Neural cell (in vitro differentiated cells): ENCODE results near the gene SP3. TPM values are rescaled to one million over a fixed set of nuclear protein-coding genes. Genes with fewer than 3 reads are reported as not detected.

Source experiments
- H2AFZ ChIP-seq: fragments of 200-600, 300-800 bp; sonication (generic), shearing (Covaris generic); 2 replicates; pipeline ENCODE4 v1.6.0; 2014; ENCODE audit warnings: low read depth, mild to moderate bottlenecking, antibody characterized with exemption, low read length, moderate library complexity
- H3F3A ChIP-seq: fragments of 200-600 bp; shearing (Covaris generic); 2 replicates; pipeline ENCODE4 v1.6.1; 2016; ENCODE audit warnings: mild to moderate bottlenecking, moderate library complexity, mixed read lengths, antibody characterized with exemption, low read length; ENCODE audit not compliant: insufficient read depth, poor library complexity, severe bottlenecking
- H3K27ac ChIP-seq: fragments of 200-600, 300-800 bp; sonication (generic), shearing (Covaris generic); 2 replicates; pipeline ENCODE4 v1.5.1; 2014; ENCODE audit warnings: mild to moderate bottlenecking, low read length, moderate library complexity
- H3K27me3 ChIP-seq: fragments of 300-800, 200-600 bp; sonication (generic), shearing (Covaris generic); 2 replicates; pipeline ENCODE4 v1.6.0; 2014; ENCODE audit warnings: mild to moderate bottlenecking, low read depth, low read length, moderate library complexity; ENCODE audit not compliant: insufficient read depth
- H3K36me3 ChIP-seq: fragments of 300-800, 200-600 bp; sonication (generic), shearing (Covaris generic); 2 replicates; pipeline ENCODE4 v1.5.1; 2014; ENCODE audit warnings: mild to moderate bottlenecking, antibody characterized with exemption, low read length, moderate library complexity; ENCODE audit not compliant: insufficient read depth
- H3K4me2 ChIP-seq: fragments of 300-800, 200-600 bp; sonication (generic), shearing (Covaris generic); 2 replicates; pipeline ENCODE4 v1.6.0; 2014; ENCODE audit warnings: mild to moderate bottlenecking, low read length
- H3K4me3 ChIP-seq: fragments of 300-800, 200-600 bp; sonication (generic), shearing (Covaris generic); 2 replicates; pipeline ENCODE4 v1.5.1; 2014; ENCODE audit warnings: mild to moderate bottlenecking, low read length, moderate library complexity
- H3K79me2 ChIP-seq: fragments of 200-600 bp; shearing (Covaris generic); replicated peaks from 2 replicates; pipeline ENCODE4 v1.6.0; 2014; ENCODE audit warnings: mild to moderate bottlenecking, low read length, moderate library complexity; ENCODE audit not compliant: insufficient read depth
- H3K9ac ChIP-seq: fragments of 300-800, 200-600 bp; sonication (generic), shearing (Covaris generic); 2 replicates; pipeline ENCODE4 v1.6.1; 2016; ENCODE audit warnings: mild to moderate bottlenecking, low read length, mixed read lengths
- H3K9me2 ChIP-seq: fragments of 200-600 bp; shearing (Covaris generic); 2 replicates; pipeline ENCODE4 v1.6.1; 2016; ENCODE audit warnings: mild to moderate bottlenecking, low read length, mixed read lengths; ENCODE audit not compliant: insufficient read depth
- H3K9me3 ChIP-seq: fragments of 200-600, 300-800 bp; sonication (generic), shearing (Covaris generic); 2 replicates; pipeline ENCODE4 v1.6.1; 2016; ENCODE audit warnings: mild to moderate bottlenecking, mixed run types, low read length, moderate library complexity, mixed read lengths
- H4K20me1 ChIP-seq: fragments of 200-600 bp; shearing (Covaris generic); 2 replicates; pipeline ENCODE4 v1.6.1; 2016; ENCODE audit warnings: mild to moderate bottlenecking, mixed run types; ENCODE audit not compliant: insufficient read depth
- CTCF ChIP-seq: fragments of 450-650 bp; IDR thresholded peaks from 2 replicates; pipeline ENCODE4 v1.5.1; 2014; ENCODE audit warnings: antibody characterized with exemption, mild to moderate bottlenecking, moderate library complexity; ENCODE audit not compliant: poor library complexity, severe bottlenecking
- EP300 ChIP-seq: fragments of 450-650 bp; conservative IDR thresholded peaks from 2 replicates; pipeline ENCODE4 v1.6.1; 2014; ENCODE audit warnings: antibody characterized with exemption, mild to moderate bottlenecking, moderate library complexity; ENCODE audit not compliant: poor library complexity, severe bottlenecking
- EZH2 ChIP-seq: fragments of 200-600, 300-800 bp; shearing (Covaris generic), sonication (generic); IDR thresholded peaks from 2 replicates; pipeline ENCODE4 v1.6.1; 2014; ENCODE audit warnings: antibody characterized with exemption, low read length, borderline replicate concordance, mild to moderate bottlenecking; ENCODE audit not compliant: insufficient read depth, poor library complexity, severe bottlenecking
- MXI1 ChIP-seq: fragments of 450-650 bp; conservative IDR thresholded peaks from 2 replicates; pipeline ENCODE4 v1.6.1; 2014; ENCODE audit warnings: antibody characterized with exemption, mild to moderate bottlenecking; ENCODE audit not compliant: poor library complexity, severe bottlenecking
- POLR2AphosphoS5 ChIP-seq: IDR thresholded peaks from 2 replicates; pipeline ENCODE4 v1.6.1; 2012
- RAD21 ChIP-seq: fragments of 450-650 bp; conservative IDR thresholded peaks from 2 replicates; pipeline ENCODE4 v1.6.1; 2014; ENCODE audit warnings: antibody characterized with exemption, mild to moderate bottlenecking, moderate library complexity
- REST ChIP-seq: IDR thresholded peaks from 2 replicates; pipeline ENCODE4 v1.6.1; 2012; ENCODE audit warnings: borderline replicate concordance
- SMC3 ChIP-seq: fragments of 450-650 bp; conservative IDR thresholded peaks from 2 replicates; pipeline ENCODE4 v1.6.1; 2014; ENCODE audit warnings: antibody characterized with exemption, mild to moderate bottlenecking, moderate library complexity; ENCODE audit not compliant: poor library complexity
- TAF1 ChIP-seq: IDR thresholded peaks from 2 replicates; pipeline ENCODE4 v1.6.1; 2012; ENCODE audit warnings: low read depth
- polyA plus RNA-seq: library from polyadenylated mRNA; depleted of rRNA; stranded (reverse); fragments of >200 nt; gene quantifications from 2 replicates; pipeline ENCODE4 v1.2.3, GENCODE V29; 2014

Gene SP3
- polyA plus RNA-seq, 1 donor from 2014 or later, result 57.8 TPM

- H3K9ac ChIP-seq, result no peak overlapping the region
These were observed 95.6 kb downstream of the SP3 start for GRCh38 chr2:173869244-173870229.

More at GRCh38 chr2:173869244-173870229, 95.6 kb downstream of the SP3 start:
- Histone ChIP-seq H3K9me3 (no peaks in the 10 kb centered on the region), H3K79me2 (no peaks in the 10 kb centered on the region), H2AFZ (no peak overlapping the region), H3K9me2 (no peaks in the 10 kb centered on the region), H3K4me2 (no peak overlapping the region), H3F3A (no peaks in the 10 kb centered on the region), H4K20me1 (no peaks in the 10 kb centered on the region), H3K27me3 (no peaks in the 10 kb centered on the region), H3K27ac (no peak overlapping the region), H3K36me3 (no peaks in the 10 kb centered on the region), H3K4me3 (no peak overlapping the region)
- no peak for TF ChIP-seq EZH2
- TF ChIP-seq REST, result no peak
- TF ChIP-seq EP300, result no peak
- TF ChIP-seq CTCF, result no peak
- TF ChIP-seq RAD21, result no peak
- TF ChIP-seq SMC3, result no peak
- no peak for TF ChIP-seq POLR2AphosphoS5
- no peak for TF ChIP-seq MXI1
- TF ChIP-seq TAF1, result no peak
